Measurements from ENCODE around the gene CEP57L1. TPM values are rescaled to one million over a fixed set of nuclear protein-coding genes. Genes with fewer than 3 reads are reported as not detected.

CEP57L1 gene
- total and polyA plus RNA-seq, 10 of the 15 experiments (the other 5 are each of a cell fraction or from before 2014, with no cell fraction given): 12.7 to 30.5 (median 21.9) TPM

- intact Hi-C loops (cut with micrococcal nuclease; ENCODE audit: unreplicated experiment) (no loop called here), in situ Hi-C loops (cut with MboI) (no loop called here)
- ChIA-PET POLR2A (no interaction called here), CTCF (interaction anchor here (0.9 to 2.1 kb wide), 3 partner anchors 16 to 213 kb away, joined by 4 to 8 read pairs (median 4); no protein-coding TSS in a partner anchor), RAD21 (ENCODE audit: unreplicated experiment) (interaction anchor here (0.8 kb wide), 1 partner anchor 77 kb away, joined by 3 read pairs; no protein-coding TSS in a partner anchor), SMC1A (ENCODE audit: uncharacterized antibody, unreplicated experiment) (interaction anchor here (0.6 to 1.1 kb wide), 5 partner anchors 9 to 213 kb away, joined by 3 to 4 read pairs (median 3); partner anchors contain the start of gene CD164)
- Histone ChIP-seq H3K4me2 (ENCODE audit: control insufficient read depth, insufficient read depth) (no peak overlapping the region), H3K36me3 (ENCODE audit: control insufficient read depth in 2 of 2, insufficient read depth in 2 of 2, low read length in 1 of 2) (no peaks in the 10 kb centered on the region), H3K79me2 (ENCODE audit: control insufficient read depth, insufficient read depth, low read length) (no peaks in the 10 kb centered on the region), H3K27me3 (replicated peaks in 1 of 2; ENCODE audit: control insufficient read depth in 2 of 2, insufficient read depth in 2 of 2, low read length in 1 of 2) (no peaks in the 10 kb centered on the region), H3K4me3 (no peak overlapping the region), H2AFZ (ENCODE audit: control insufficient read depth, low read depth, low read length) (no peak overlapping the region), H3K9me3 (replicated peaks; ENCODE audit: control insufficient read depth, insufficient read depth, low read length) (no peaks in the 10 kb centered on the region), H3K27ac (ENCODE audit: control insufficient read depth, insufficient read depth) (no peak overlapping the region), H3K9ac (ENCODE audit: control insufficient read depth, insufficient read depth, low read length) (no peak overlapping the region), H3K4me1 (ENCODE audit: control insufficient read depth, insufficient read depth, low read length) (no peaks in the 10 kb centered on the region), H4K20me1 (ENCODE audit: control insufficient read depth, insufficient read depth) (no peaks in the 10 kb centered on the region)
- BruUV-seq (replicated peaks): no TSS peak
- FAIRE-seq: no peak
- no peak for TF ChIP-seq MXI1 (IDR thresholded peaks at IDR 0.05; ENCODE audit: low read depth, low read length)
- DNase-seq (ENCODE audit: low read depth, low spot score): no peak
- WGBS (ENCODE audit: insufficient coverage, insufficient replicate concordance, low lambda C conversion rate, missing lambda C conversion rate): 68% methylated on average over 2 of the region's 2 CpGs
- ATAC-seq: no peak
These were observed 75.0 kb downstream of the CEP57L1 start for GRCh38 chr6:109170333-109170732.

- no peak for ATAC-seq
- RAD21 ChIA-PET (ENCODE audit: unreplicated experiment): no interaction called here
- no peak overlapping the region for H3K27ac ChIP-seq (ENCODE audit: control insufficient read depth, insufficient read depth)
- no peak for FAIRE-seq
- no TSS peak for BruUV-seq (replicated peaks)
- POLR2A ChIA-PET: no interaction called here
- SMC1A ChIA-PET (ENCODE audit: uncharacterized antibody, unreplicated experiment): interaction anchor here (0.9 to 1.2 kb wide), 2 partner anchors 9 kb away, joined by 3 read pairs; no protein-coding TSS in a partner anchor
- H3K79me2 ChIP-seq (ENCODE audit: control insufficient read depth, insufficient read depth, low read length): no peaks in the 10 kb centered on the region
- no peaks in the 10 kb centered on the region for H4K20me1 ChIP-seq (ENCODE audit: control insufficient read depth, insufficient read depth)
- no peaks in the 10 kb centered on the region for H3K36me3 ChIP-seq (ENCODE audit: control insufficient read depth in 2 of 2, insufficient read depth in 2 of 2, low read length in 1 of 2)
- CTCF ChIA-PET: interaction anchor here (1.3 to 1.6 kb wide), 2 partner anchors 16 to 211 kb away, joined by 3 to 5 read pairs; no protein-coding TSS in a partner anchor
- H3K27me3 ChIP-seq (replicated peaks in 1 of 2; ENCODE audit: control insufficient read depth in 2 of 2, insufficient read depth in 2 of 2, low read length in 1 of 2): no peaks in the 10 kb centered on the region; a peak in 1 of 4 replicates
- no peak overlapping the region for H3K4me3 ChIP-seq
- no peak overlapping the region for H3K9ac ChIP-seq (ENCODE audit: control insufficient read depth, insufficient read depth, low read length)
- in situ Hi-C loops (cut with MboI): no loop called here
- WGBS (ENCODE audit: insufficient coverage, insufficient replicate concordance, low lambda C conversion rate, missing lambda C conversion rate): 69% methylated on average over 2 of the region's 2 CpGs
- DNase-seq (ENCODE audit: low read depth, low spot score): no peak
- no peak overlapping the region for H3K4me2 ChIP-seq (ENCODE audit: control insufficient read depth, insufficient read depth)
- H2AFZ ChIP-seq (ENCODE audit: control insufficient read depth, low read depth, low read length): no peak overlapping the region
- TF ChIP-seq SMARCA5 (IDR thresholded peaks at IDR 0.05): no peak
- no peak for TF ChIP-seq MYB (IDR thresholded peaks at IDR 0.05; ENCODE audit: borderline replicate concordance, low read depth, low read length)
- intact Hi-C loops (cut with micrococcal nuclease; ENCODE audit: unreplicated experiment): no loop called here
- no peaks in the 10 kb centered on the region for H3K4me1 ChIP-seq (ENCODE audit: control insufficient read depth, insufficient read depth, low read length)
- no peaks in the 10 kb centered on the region for H3K9me3 ChIP-seq (replicated peaks; ENCODE audit: control insufficient read depth, insufficient read depth, low read length)
These were observed 76.9 kb downstream of the CEP57L1 start for GRCh38 chr6:109172101-109172746.
